GM20000 (cell line): ENCODE results near the gene SEMA3B.

Experiments used
- DNase-seq: peaks from one replicate; pipeline ENCODE4 v3.0.0; 2012; ENCODE audit warnings: low spot score
- TF ChIP-seq, protein P1 (sequence below): IDR thresholded peaks from 2 replicates; pipeline ENCODE4 v1.5.1; 2012; ENCODE audit warnings: mild to moderate bottlenecking, control low read depth; ENCODE audit errors: extremely low read depth, missing control alignments

Gene SEMA3B

DNA sequence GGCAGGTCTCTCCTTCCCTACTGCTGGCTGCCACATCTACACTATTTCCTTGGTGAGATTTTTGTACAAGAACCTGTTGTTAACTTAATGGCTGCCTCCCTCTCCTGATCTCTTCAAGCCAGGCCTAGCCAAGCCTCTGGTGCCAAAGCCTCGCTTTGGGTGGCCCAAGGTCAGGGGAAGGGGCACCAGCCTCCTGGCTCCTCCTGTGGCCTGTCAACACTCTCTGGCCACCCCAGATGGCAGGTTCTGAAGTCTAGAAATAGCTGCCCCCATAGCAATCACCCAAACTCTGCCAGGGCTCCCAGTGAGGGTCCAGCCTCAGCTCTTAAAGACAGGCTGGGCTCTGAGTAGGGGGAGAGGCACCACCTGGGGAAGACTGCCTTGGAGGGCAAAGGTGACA, 18.3 kb downstream of the SEMA3B start:
- TF ChIP-seq, protein P1, sequence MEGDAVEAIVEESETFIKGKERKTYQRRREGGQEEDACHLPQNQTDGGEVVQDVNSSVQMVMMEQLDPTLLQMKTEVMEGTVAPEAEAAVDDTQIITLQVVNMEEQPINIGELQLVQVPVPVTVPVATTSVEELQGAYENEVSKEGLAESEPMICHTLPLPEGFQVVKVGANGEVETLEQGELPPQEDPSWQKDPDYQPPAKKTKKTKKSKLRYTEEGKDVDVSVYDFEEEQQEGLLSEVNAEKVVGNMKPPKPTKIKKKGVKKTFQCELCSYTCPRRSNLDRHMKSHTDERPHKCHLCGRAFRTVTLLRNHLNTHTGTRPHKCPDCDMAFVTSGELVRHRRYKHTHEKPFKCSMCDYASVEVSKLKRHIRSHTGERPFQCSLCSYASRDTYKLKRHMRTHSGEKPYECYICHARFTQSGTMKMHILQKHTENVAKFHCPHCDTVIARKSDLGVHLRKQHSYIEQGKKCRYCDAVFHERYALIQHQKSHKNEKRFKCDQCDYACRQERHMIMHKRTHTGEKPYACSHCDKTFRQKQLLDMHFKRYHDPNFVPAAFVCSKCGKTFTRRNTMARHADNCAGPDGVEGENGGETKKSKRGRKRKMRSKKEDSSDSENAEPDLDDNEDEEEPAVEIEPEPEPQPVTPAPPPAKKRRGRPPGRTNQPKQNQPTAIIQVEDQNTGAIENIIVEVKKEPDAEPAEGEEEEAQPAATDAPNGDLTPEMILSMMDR = no peak
- DNase-seq = no peak

DNA sequence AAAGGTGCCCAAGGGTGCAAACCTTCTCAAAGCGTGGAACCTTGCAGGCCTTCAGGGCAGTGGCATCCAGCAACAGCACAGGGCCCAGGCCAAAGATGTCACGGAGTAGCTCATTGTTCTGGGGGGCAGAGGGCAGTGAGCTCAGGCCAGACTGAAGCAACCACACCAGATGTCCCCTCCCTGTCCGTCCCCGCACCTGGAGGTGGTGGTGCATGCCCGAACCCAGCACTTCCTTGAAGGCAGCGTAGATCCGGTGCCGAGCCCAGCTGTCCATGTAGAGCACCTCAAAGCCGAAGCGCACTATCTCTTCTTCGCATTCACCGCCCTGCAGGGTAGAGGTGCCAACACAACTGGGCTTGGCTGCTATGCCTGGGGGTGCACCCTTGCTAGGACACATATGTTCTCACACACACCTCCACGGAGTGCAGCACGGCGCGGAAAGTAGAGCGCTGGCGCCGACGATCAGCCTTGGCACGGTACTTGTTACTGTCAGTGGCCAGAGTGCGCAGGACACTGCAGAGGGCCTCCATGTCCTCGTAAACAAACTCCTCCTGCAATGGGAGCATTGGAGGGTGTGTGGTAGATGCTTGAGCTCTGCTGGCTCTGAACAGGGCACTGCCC, 19.6 kb downstream of the SEMA3B start:
- DNase-seq = no peak
- TF ChIP-seq, protein P1 = no peak

DNA sequence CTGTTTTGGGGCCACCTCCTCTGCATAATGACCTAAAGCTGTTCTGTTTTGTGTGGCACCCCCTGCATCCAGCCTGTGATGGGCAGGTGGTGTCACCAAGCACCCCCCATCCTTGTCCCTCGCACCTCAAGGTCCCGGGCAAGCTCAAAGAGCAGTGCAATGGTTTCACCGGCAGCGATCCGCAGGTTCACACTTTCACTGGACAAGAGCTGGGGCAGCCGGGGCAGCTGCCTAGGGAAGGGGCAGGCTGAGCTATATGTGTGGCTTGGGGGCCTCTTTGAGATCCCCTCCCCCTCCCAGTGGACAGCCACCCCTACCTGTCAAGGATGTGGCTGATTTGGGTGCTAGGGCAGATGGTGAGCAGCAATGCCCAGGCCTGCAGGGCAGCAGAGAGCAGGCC, 20.2 kb downstream of the SEMA3B start:
- no peak for DNase-seq
- TF ChIP-seq, protein P1 = no peak

DNA sequence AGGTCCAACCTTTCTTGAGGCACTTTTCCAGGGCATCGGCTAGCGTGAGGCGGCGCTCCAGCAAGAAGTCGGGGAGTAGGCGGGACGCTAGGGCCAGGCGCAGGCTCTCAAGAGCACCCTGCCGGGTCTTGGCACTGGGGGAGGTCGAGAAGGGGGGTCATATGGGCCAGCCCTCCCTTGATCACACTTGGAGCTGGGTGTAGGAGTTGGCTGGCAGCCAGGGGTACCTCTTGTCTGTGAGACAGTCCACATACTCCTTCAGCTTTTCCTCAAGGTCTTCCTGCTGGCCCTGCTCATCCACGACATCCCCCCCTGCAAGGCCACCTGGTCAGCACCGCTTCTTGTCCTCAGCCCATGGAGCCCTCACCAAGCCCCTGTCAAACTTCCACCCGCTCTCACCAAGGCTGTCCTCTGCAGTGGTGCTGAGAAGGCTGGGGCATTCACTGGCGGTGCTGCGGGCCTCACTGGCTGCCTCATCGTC, 21.3 kb downstream of the SEMA3B start:
- TF ChIP-seq, protein P1 = no peak
- DNase-seq = no peak

DNA sequence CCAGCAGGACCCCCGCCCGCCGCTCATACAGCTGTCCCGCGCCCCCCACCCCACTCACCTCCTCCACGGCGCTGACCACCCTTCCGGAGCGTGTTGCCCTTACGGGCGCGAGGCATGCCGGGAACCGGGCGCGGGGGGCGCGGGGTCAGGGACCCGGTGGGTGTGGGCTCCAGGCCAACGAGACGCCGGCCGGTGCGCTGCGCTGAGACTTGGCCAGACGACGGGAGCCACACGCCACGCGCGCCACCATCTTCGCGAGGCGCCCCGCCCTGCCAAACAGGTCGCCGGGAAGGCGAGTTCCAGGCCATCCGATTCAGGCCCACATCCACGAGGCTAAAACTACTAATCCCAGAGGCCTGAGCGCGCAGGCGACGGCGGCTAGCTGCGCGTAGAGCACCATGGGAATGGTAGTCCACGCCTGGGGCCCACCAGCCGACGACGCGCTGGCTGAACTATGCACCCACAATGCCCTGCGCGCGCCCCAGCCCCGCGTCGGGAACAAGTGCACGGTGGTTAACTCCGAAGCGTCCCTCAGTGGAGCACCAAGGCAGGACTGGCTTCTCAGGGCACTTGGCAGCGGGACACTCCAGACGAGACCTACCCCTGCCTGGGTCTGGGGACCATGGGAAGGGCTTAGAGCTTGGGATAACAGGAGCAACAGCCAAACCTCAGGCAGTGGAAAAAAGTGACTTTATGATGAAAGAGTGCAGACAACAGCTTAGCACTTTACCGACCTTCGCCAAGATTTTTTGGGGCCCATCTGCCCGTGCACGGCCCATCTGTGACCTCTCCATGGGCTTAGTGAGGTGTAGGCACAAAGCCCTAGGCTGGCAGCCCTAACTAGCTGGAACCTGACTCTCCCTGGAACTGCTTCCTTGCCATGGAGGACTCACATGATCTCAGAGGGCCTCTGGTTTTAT, 23.5 kb downstream of the SEMA3B start, which contains the start of gene IFRD2:
IFRD2 (minus strand) TSS at position 271 of the 920 bp plus-strand sequence; CDS start at position 116, 155 bp downstream.
- TF ChIP-seq, protein P1 = no peak
- peak; percentile 96 for DNase-seq

DNA sequence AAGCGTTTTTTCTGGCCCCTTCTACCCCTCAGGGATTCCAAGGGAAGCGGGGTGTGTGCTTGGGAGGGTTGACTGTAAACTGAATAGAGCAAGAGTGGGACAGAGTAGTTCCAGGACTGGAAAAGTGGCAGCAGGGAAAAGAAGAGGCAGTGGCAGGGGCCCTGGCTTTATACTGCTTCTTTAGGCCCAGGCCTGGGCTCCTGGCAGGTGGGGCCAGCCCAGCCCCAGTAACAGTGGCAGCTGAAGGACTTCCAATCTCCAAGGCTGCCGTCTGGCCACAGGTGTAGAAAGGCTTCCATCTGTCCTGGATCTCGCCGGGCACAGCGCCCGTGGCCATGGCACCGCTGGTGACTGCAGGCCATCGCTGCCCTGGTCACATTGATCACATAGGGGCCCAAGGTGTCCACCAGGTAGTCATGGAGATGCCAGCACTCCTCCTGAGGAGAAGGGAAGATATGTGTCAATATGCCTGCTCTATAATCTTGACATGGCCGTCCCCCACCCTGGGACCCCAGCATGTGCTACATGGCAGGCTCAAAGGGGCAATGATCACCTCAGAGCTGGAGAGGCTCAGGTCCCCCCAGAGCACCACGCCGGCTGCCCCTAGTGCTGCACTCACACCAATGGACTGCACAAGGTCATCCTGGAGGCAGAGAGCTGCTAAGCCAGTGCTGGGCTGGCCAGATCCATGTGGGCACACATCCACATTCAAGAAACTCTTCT, 24.3 kb downstream of the SEMA3B start:
- no peak for DNase-seq
- TF ChIP-seq, protein P1 = no peak
